C4-2B (cell line): ENCODE measurements around the gene METTL26.

Experiments used
- CTCF ChIP-seq: fragments of 450-650 bp; conservative IDR thresholded peaks from 2 replicates; pipeline ENCODE4 v1.5.1; 2017; ENCODE audit warnings: mild to moderate bottlenecking
- ZFX ChIP-seq: fragments of 450-650 bp; IDR thresholded peaks from 2 replicates; pipeline ENCODE4 v1.6.1; 2017

DNA sequence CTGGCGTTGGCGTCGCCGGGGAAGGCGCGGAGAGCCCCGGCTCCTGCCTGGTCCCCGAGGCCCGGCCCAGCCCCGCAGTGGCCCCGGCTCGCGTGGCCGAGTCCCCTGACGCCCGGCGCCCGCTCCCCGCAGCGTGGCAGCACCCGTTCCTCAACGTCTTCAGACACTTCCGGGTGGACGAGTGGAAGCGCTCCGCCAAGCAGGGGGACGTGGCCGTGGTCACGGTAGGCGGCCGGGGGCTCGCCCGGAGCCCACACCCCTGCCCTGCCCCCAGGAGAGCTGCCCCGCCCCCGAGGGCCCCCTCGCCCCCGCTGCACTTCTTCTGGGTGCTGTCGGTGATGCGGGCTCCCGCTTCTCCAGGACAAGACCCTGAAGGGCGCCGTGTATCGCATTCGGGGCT lies 13.5 kb upstream of the METTL26 start:
- TF ChIP-seq CTCF (no peak), ZFX (no peak)
